HG03575 (cell line): Measurements from ENCODE around the gene KIAA0040.

Experiments used
- ATAC-seq: cut with Tn5 transposase; IDR thresholded peaks from one replicate; pipeline ENCODE4 v1.9.1; 2021; ENCODE audit not compliant: unreplicated experiment, insufficient number of reproducible peaks, low FRiP score; ENCODE audit errors: extremely low read depth

Gene KIAA0040

GRCh38 chr1:175174309-175175102 lies 18.1 kb downstream of the KIAA0040 start:
- peak; percentile 48 for ATAC-seq

- ATAC-seq, result no peak
Observed at GRCh38 chr1:175173531-175173930, 19.0 kb downstream of the KIAA0040 start.

GRCh38 chr1:175172503-175172902 lies 20.1 kb downstream of the KIAA0040 start:
- no peak for ATAC-seq

GRCh38 chr1:175171036-175171913 lies 21.3 kb downstream of the KIAA0040 start:
- no peak for ATAC-seq

- no peak for ATAC-seq
Observed at GRCh38 chr1:175169286-175170018, 23.1 kb downstream of the KIAA0040 start.

GRCh38 chr1:175168782-175169181 lies 23.8 kb downstream of the KIAA0040 start:
- ATAC-seq, result no peak

GRCh38 chr1:175167861-175168260 lies 24.7 kb downstream of the KIAA0040 start:
- no peak for ATAC-seq

GRCh38 chr1:175166746-175167145 lies 25.8 kb downstream of the KIAA0040 start:
- no peak for ATAC-seq

GRCh38 chr1:175164751-175165150 lies 27.8 kb downstream of the KIAA0040 start:
- ATAC-seq, result no peak

- ATAC-seq, result no peak
Observed at GRCh38 chr1:175163702-175164101, 28.9 kb downstream of the KIAA0040 start.

- no peak for ATAC-seq
Observed at GRCh38 chr1:175162955-175163354, 29.6 kb downstream of the KIAA0040 start.

- ATAC-seq, result no peak
Observed at GRCh38 chr1:175158170-175158591, 34.4 kb downstream of the KIAA0040 start.

- no peak for ATAC-seq
Observed at GRCh38 chr1:175157200-175157599, 35.4 kb downstream of the KIAA0040 start.

- ATAC-seq, result no peak
Observed at GRCh38 chr1:175155936-175156335, 36.6 kb downstream of the KIAA0040 start.

GRCh38 chr1:175155473-175155856 lies 37.1 kb downstream of the KIAA0040 start:
- ATAC-seq, result no peak

- no peak for ATAC-seq
Observed at GRCh38 chr1:175154629-175155472, 37.7 kb downstream of the KIAA0040 start.

- ATAC-seq, result no peak
Observed at GRCh38 chr1:175152006-175152652, 40.4 kb downstream of the KIAA0040 start.
